ENCODE measurements around the gene FIGLA. TPM values are rescaled to one million over a fixed set of nuclear protein-coding genes. Genes with fewer than 3 reads are reported as not detected.

FIGLA gene
- total RNA-seq, 4 donors from 2014 or later: not detected

- no peak overlapping the region for H3K4me3 ChIP-seq
- H3K9me3 ChIP-seq: no peaks in the 10 kb centered on the region
- no peaks in the 10 kb centered on the region for H3K4me1 ChIP-seq
- WGBS: 53% methylated on average over 6 of the region's 6 CpGs
- no peaks in the 10 kb centered on the region for H3K36me3 ChIP-seq
- no peak overlapping the region for H3K27ac ChIP-seq
- TF ChIP-seq, protein P1, sequence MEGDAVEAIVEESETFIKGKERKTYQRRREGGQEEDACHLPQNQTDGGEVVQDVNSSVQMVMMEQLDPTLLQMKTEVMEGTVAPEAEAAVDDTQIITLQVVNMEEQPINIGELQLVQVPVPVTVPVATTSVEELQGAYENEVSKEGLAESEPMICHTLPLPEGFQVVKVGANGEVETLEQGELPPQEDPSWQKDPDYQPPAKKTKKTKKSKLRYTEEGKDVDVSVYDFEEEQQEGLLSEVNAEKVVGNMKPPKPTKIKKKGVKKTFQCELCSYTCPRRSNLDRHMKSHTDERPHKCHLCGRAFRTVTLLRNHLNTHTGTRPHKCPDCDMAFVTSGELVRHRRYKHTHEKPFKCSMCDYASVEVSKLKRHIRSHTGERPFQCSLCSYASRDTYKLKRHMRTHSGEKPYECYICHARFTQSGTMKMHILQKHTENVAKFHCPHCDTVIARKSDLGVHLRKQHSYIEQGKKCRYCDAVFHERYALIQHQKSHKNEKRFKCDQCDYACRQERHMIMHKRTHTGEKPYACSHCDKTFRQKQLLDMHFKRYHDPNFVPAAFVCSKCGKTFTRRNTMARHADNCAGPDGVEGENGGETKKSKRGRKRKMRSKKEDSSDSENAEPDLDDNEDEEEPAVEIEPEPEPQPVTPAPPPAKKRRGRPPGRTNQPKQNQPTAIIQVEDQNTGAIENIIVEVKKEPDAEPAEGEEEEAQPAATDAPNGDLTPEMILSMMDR (IDR thresholded peaks at IDR 0.05): no peak
- TF ChIP-seq POLR2A (IDR thresholded peaks at IDR 0.05) (no peak), EP300 (IDR thresholded peaks at IDR 0.05) (no peak), POLR2AphosphoS5 (IDR thresholded peaks at IDR 0.05) (no peak)
- DNase-seq (ENCODE audit: low spot score in 2 of 2): no peak
- H3K27me3 ChIP-seq: peaks cover 29% of the 10 kb centered on the region
These were observed 57.4 kb downstream of the FIGLA start for GRCh38 chr2:70732766-70733645.

DNA sequence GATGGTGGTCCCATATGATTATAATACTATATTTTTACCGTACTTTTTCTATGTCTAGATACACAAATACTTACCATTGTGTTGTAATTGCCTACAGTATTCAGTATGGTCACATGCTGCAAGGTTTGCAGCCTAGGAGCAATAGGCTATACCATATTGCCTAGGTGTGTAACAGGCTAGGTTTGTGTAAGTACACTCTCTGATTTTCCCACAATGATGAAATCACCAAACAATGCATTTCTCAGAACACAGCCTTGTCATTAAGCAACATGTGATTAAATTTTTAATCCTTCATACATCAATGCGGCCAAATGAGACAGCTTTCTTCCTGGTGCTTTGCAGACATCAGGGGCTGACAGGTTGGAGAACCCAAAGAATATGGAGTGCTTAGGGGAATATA is 59.7 kb downstream of the FIGLA start:
- no peak overlapping the region for H3K4me3 ChIP-seq
- no peaks in the 10 kb centered on the region for H3K4me1 ChIP-seq
- H3K27ac ChIP-seq: no peak overlapping the region
- DNase-seq (ENCODE audit: low spot score in 2 of 2): no peak
- WGBS: 96% methylated on average over 2 of the region's 2 CpGs
- H3K9me3 ChIP-seq: no peaks in the 10 kb centered on the region
- no peak for TF ChIP-seq POLR2A (IDR thresholded peaks at IDR 0.05)
- peaks cover 25% of the 10 kb centered on the region for H3K27me3 ChIP-seq
- no peaks in the 10 kb centered on the region for H3K36me3 ChIP-seq

- Histone ChIP-seq H3K36me3 (no peaks in the 10 kb centered on the region), H3K4me1 (no peaks in the 10 kb centered on the region), H3K4me3 (no peak overlapping the region), H3K9me3 (no peaks in the 10 kb centered on the region), H3K27ac (no peak overlapping the region), H3K27me3 (peaks cover 19% of the 10 kb centered on the region)
- 91% methylated on average over 1 of the region's 1 CpG for WGBS
- no peak for DNase-seq (ENCODE audit: low spot score in 2 of 2)
- TF ChIP-seq, protein P1 (IDR thresholded peaks at IDR 0.05): no peak
- TF ChIP-seq POLR2A (IDR thresholded peaks at IDR 0.05) (no peak), EP300 (IDR thresholded peaks at IDR 0.05) (no peak), POLR2AphosphoS5 (IDR thresholded peaks at IDR 0.05) (no peak)
These were observed 60.8 kb downstream of the FIGLA start for GRCh38 chr2:70729647-70730046.

DNA sequence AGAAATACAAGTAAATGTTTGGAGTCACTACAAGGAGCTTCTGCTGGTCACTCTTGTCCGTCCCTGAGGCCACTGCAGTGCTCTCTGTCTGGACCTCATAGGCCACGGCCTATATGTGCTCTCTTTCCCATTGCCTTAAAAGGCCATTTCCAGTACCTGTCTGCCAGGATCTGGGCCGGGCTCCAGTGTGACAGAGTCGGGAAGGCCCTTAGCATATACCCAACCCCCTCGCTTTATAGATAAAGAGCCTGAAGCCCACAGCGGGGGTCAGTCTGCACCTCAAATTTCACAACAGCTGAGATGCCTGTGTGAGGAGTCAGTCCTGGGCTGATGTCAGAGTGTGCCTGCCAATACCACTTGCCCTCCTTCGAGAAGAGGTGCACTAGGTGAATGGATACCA is 62.3 kb downstream of the FIGLA start:
- WGBS: 83% methylated on average over 7 of the region's 7 CpGs
- no peak overlapping the region for H3K27ac ChIP-seq
- H3K4me3 ChIP-seq: no peak overlapping the region
- H3K9me3 ChIP-seq: no peaks in the 10 kb centered on the region
- DNase-seq (ENCODE audit: low spot score in 2 of 2): no peak
- peaks cover 4% of the 10 kb centered on the region for H3K27me3 ChIP-seq
- TF ChIP-seq EP300 (IDR thresholded peaks at IDR 0.05) (no peak), POLR2AphosphoS5 (IDR thresholded peaks at IDR 0.05) (no peak), POLR2A (IDR thresholded peaks at IDR 0.05) (no peak)
- TF ChIP-seq, protein P1 (IDR thresholded peaks at IDR 0.05): no peak
- no peaks in the 10 kb centered on the region for H3K36me3 ChIP-seq
- H3K4me1 ChIP-seq: no peaks in the 10 kb centered on the region

Other genes with a start within 250 kb of the FIGLA start
- gene TGFA, start 236.8 kb downstream of the FIGLA start, total RNA-seq: 10 to 100 TPM; 19.2 to 62.4 (median 41.7) TPM
- 1 to 10 TPM; 1.4 to 2.3 (median 1.5) TPM for gene ADD2, start 22.4 kb downstream of the FIGLA start, total RNA-seq
- 1 to 10 TPM in 2 of 4 donors, under 1 TPM in 2; 0.60 to 3.0 (median 0.93) TPM for gene CLEC4F, start 30.0 kb upstream of the FIGLA start, total RNA-seq
- gene CD207, start 45.2 kb upstream of the FIGLA start, total RNA-seq: 10 to 100 TPM; 25.4 to 81.3 (median 50.5) TPM
- 1 to 10 TPM; 1.2 to 5.8 (median 3.1) TPM for gene VAX2, start 109.9 kb upstream of the FIGLA start, total RNA-seq
- 10 to 100 TPM; 22.7 to 66.9 (median 39.5) TPM for gene ATP6V1B1, start 145.3 kb upstream of the FIGLA start, total RNA-seq
- gene ANKRD53, start 188.0 kb upstream of the FIGLA start, total RNA-seq: 1 to 10 TPM in 2 of 4 donors, not detected in 2; 2.9 to 5.5 TPM
- gene TEX261, start 204.2 kb upstream of the FIGLA start, total RNA-seq: 10 to 100 TPM; 19.7 to 31.0 (median 26.8) TPM

Measured in suprapubic skin (tissue), 4 donors.